ENCODE results near the gene LMNB1.

The LMNB1 gene

GRCh38 chr5:126857472-126858410 is 80.8 kb downstream of the LMNB1 start:
- DNase-seq = no peak

GRCh38 chr5:126858441-126858840 is 81.5 kb downstream of the LMNB1 start:
- DNase-seq = no peak

- no peak for DNase-seq
These were observed 86.5 kb downstream of the LMNB1 start for GRCh38 chr5:126863402-126863801.

DNA sequence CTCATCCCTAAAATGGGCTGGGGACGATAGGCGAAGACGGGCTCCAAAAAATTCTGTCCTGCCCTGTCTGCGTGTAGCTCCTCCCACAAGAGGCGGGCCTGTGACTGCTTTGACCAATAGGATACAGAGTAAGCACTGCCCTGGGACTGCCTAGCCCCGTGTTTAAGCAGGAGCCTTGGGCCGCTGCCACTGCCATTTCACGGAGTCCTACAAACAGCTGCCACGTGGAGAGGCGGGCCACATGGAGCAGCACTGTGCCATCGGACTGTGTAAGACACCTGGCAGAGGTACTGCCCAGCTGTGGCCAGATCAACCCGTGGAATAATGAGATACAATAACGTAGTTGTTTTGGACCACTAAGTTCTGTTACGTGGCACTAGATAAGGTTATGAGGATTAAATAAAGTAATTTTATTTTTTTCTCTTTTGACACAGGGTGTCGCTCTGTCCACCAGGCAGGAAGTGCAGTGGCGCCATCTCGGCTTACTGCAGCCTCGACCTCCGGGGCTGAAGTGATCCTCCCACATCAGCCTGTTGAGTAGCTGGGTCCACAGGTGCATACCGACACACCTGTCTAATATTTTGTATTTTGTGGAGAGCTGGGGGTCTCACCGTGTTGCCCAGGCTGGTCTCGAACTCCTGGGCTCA is 87.2 kb downstream of the LMNB1 start:
- no peak for DNase-seq

- DNase-seq = no peak
These were observed 88.4 kb downstream of the LMNB1 start for GRCh38 chr5:126865299-126865698.

- DNase-seq = no peak
These were observed 90.1 kb downstream of the LMNB1 start for GRCh38 chr5:126866851-126867636.

DNA sequence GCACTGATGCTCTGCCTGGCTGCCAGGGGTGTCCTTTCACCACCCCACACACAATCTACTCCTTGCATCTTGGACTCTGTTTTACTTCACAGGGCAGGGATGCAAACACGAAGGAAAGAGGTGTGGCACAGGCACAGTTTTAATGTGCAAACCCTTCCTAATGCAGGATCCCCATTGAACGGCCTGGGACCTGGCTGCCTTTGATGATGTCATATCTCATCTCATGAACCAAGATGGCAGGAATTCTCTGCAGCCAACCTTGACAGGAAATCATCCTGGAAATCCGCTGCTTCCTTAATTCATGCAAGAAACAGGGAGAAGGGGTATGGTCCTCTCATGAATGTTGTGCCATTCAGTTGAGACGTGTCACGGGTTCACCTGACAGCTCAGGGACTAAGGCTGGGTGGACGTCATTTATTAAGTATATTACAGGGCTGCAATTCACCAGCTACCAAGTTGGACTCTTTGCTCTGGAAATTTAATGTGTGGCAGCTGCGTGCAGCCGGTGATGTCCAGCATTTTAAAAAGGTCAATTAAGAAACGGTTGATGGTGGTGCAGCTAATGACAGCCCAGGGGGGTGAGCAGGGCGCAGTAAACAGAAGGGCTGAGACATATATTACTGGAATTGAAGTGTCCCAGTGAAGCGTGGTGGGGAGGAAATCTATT is 91.5 kb downstream of the LMNB1 start:
- no peak for DNase-seq

GRCh38 chr5:126869005-126869451 is 92.1 kb downstream of the LMNB1 start:
- no peak for DNase-seq

DNA sequence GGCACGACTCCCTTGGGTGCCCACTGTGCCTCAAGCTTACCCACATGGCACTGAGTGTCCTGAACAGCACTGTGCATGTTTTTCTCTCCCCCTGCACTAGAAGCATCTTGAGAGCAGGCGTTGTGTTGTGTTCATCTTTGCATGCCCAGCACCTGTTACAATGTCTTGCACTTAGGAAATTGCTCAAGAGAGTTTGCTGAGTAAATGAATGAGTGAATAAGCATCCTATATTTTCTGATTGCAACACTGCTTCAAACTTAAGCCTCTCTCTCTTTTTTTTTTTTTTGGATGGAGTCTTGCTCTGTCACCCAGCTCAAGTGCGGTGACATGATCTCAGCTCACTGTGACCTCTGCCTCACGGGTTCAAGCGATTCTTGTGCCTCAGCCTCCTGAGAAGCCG is 94.5 kb downstream of the LMNB1 start:
- DNase-seq = no peak

DNA sequence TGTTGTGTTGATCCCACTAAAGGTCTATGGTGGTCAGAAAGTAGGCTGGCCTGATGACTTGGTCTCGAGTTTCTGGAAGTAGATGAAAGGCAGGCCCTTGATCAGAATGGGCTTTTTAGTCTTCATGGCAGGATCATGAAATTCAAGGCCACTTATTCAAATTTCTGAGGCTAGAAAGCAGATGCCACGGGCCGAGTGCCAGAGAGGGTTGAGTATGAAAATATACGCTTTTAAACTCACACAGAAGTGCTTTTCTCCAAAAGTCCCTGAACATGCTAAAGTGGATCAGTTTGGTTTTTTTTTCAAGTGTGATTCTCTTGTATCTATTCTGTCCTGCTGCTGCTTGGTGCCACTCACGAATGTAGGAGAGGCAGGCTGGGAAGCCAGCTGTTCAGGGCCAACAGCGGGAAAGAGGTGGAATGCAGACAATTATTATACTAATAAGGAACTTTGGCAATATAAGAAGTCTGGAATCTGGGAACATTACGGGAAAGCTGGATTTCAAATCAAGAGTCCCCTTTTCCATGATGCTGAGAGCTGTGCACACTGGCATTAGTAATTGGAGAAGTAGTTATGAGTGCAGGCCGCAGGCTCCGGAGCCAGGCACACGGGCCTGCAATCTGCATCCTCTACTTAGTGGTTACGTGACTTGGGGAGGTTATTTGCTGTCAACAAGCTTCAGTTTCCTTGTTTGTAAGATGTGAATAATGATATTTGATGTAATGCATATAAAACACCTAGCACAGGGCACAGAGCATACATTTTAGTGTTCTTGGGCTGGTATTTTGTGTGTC is 95.8 kb downstream of the LMNB1 start:
- no peak for DNase-seq

GRCh38 chr5:126875303-126875785 is 98.4 kb downstream of the LMNB1 start:
- DNase-seq = no peak

GRCh38 chr5:126877602-126878001 is 100.7 kb downstream of the LMNB1 start:
- DNase-seq = no peak

DNA sequence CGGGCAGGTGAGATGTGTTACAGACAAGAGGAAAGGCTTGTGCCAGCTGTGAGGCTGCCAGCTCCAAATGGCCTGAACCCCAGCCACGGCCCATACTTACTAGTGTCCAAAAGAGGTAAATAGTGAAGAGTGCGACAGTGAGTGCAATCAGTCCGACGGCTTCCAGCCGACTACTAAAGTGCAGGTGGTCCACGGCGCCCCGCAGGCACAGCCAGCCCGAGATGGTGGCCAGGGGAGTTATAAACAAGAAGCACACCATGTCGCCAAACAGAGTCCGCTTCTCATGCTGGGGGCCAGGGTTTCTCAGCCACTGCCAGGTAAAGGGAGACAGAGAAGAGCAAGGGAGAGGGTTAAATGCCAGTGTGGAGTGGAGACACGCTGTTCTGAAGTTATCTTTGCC is 101.1 kb downstream of the LMNB1 start:
- no peak for DNase-seq

DNA sequence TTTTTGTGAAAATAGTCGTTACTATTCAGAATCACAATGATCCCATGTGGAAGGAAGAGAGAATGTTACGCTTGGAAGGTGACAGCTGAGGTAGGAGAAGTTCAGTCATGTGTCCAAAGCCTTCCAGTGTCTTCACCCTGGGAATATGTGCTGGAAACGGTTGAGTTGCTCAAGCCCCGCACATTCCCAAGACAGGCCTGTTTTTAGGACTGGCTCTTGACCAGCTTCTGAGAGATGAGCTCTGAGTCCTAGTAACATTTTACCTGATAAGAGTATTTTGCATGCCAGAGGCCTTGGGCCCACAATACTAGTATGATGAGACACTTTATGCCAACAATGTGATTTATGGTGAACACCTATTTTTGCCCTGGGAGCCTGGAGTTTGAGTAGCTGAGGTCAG is 101.7 kb downstream of the LMNB1 start:
- no peak for DNase-seq

DNA sequence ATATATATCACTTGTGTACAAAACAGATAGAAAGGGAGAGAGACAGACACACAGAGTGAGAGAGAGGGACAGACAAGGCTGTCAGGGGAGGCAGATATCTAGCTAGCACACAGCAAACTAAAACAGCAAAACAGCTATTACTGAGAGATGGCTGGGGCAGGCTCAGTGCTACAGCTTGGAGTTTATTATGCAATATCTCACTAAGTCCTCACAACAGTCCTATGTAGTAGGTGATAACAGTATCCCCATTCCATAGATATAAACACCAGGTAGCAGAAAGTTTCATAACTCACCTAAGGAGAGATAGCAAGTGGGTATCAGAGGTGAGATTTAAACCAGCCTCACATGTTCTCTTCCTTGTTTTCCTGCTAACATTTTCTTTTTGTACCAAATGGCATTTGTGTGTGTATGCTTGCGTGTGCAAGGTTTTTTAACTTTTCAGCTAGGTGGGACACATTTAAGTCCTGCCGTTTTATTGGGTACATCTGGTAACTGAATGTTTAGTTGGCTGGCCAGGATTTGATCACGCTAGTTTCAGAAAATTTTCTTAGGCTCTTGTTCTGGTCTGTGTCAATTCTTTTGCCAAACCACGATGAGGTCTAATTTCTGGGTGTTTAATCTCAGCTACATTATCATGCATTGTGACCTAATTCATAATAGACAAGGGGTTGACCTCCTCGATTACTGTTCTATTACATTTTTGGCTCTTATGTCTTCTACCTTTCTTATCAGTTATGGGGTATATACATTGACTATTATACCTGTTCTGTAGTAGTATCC is 105.1 kb downstream of the LMNB1 start:
- DNase-seq = no peak

DNA sequence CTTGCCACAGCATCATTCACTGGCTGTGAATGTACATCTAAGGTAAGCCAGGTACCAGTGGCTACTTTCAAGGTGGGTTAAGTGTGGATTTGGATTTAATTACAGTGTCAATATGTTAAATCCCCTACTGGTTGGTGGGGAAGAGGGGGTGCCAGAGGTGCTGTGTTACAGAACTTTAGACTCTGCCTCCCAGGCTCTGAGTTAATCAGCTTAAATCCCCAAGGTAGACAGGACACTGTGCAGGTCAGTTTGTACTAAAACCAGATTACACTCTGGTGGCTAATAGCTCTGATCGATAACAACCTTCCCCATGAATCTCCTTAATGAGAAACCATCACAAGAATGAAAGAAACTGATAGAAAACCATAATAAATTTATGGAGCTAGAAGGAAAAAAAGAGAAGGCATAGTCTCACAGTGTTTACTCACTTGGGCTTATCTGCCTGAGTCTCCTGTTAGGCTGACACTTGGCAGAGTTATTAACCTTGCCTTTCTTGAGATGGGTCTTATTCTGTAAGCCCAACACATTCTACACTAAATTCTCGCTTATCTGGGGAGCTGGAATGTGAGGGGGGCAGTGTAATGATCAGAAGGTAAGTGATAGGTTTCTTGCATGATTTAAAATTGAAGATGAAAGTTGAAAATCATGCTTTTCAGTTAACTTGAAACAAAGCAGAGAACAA is 106.8 kb downstream of the LMNB1 start:
- no peak for DNase-seq

DNA sequence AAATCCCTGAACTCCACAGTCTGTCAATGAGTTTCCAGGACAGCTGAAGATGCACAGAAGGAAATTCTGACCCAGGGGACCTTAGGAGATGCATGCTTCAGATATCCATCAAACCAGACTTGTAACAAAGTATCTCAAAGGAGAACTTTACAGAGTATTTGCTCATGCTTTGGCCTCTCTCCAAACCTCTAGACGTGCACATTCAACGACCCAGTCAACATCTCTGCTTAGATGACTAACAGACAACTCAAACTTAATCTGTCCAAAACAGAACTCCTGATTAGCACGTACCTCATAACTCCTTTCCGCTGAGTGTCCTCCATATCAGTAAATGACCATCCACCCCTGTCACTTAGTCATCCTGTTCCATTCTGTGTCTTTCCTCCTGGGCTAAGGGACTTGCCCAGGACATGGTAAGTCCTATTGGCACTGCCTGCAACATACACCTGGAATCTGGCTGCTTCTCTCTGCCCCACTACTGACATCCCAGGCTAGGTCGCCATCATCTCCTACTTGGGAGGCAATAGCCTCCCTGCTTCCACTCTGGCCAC is 107.4 kb downstream of the LMNB1 start:
- DNase-seq = peak; percentile 11

Data from GOT3 (cell line).